Loucy (cell line): ENCODE results near the gene SAP25.
"Not testable (repeated sequence)": the region's sequence is repeated elsewhere in the genome, so short reads cannot be mapped to it uniquely, and the experiment has no call there.

Source experiments
- EZH2phosphoT487 ChIP-seq: fragments of 200-600 bp; IDR thresholded peaks from 2 replicates; pipeline ENCODE4 v1.6.1; 2018; ENCODE audit warnings: antibody characterized with exemption, mild to moderate bottlenecking, moderate library complexity, borderline replicate concordance
- TF ChIP-seq, protein P1 (sequence below): fragments of 200-600 bp; sonication (generic); conservative IDR thresholded peaks from 2 replicates; pipeline ENCODE4 v1.5.1; 2014; ENCODE audit warnings: mild to moderate bottlenecking, antibody characterized with exemption, low read length

DNA sequence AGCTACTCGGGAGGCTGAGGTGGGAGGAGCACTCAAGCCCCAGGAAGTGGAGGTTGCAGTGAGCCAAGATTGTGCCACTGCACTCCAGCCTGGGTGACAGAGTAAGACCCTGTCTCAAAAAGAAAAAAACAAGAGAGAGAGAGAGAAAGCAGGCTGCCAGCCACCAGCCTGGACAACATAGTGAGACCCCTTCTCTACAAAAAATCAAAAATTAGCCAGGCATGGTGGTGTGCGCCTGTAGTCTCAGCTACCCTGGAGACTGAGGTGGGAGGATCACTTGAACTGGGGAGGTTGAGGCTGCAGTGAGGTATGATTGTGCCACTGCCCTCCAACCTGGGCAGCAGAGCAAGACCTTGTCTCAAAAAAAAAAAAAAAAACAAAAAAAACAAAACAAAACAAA is 37.0 kb downstream of the SAP25 start:
- TF ChIP-seq, protein P1, sequence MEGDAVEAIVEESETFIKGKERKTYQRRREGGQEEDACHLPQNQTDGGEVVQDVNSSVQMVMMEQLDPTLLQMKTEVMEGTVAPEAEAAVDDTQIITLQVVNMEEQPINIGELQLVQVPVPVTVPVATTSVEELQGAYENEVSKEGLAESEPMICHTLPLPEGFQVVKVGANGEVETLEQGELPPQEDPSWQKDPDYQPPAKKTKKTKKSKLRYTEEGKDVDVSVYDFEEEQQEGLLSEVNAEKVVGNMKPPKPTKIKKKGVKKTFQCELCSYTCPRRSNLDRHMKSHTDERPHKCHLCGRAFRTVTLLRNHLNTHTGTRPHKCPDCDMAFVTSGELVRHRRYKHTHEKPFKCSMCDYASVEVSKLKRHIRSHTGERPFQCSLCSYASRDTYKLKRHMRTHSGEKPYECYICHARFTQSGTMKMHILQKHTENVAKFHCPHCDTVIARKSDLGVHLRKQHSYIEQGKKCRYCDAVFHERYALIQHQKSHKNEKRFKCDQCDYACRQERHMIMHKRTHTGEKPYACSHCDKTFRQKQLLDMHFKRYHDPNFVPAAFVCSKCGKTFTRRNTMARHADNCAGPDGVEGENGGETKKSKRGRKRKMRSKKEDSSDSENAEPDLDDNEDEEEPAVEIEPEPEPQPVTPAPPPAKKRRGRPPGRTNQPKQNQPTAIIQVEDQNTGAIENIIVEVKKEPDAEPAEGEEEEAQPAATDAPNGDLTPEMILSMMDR = not testable (repeated sequence)
- TF ChIP-seq EZH2phosphoT487 = not testable (repeated sequence)
